HEK293 (cell line): ENCODE measurements around the gene RAB17.

ENCODE experiments used
- CTCF ChIA-PET: fragments of 350-600 bp; formaldehyde crosslinking; extraction: SDS; loops from one replicate; lab custom pipeline; 2021; ENCODE audit warnings: antibody characterized with exemption; lab: Yijun Ruan, JAX
- POLR2A ChIA-PET: fragments of 300-600 bp; formaldehyde crosslinking; extraction: SDS; loops from one replicate; lab custom pipeline; 2020; ENCODE audit warnings: antibody characterized with exemption, inconsistent platforms; lab: Yijun Ruan, JAX
- H3K27ac ChIP-seq: fragments of 200-500 bp; sonication (Bioruptor generic); 2 replicates; pipeline ENCODE4 v1.5.1; 2014; ENCODE audit warnings: low read depth, low read length, control low read depth, inconsistent platforms; ENCODE audit errors: extremely low read depth
- H3K36me3 ChIP-seq, 2 experiments: fragments of 200-500 bp in 1 of 2; sonication (Bioruptor generic) in 1 of 2; 1 replicate in 1 of 2; 2 replicates in 1 of 2; pipeline ENCODE4 v1.5.1; 2014 to 2017; ENCODE audit warnings: inconsistent platforms in 2 of 2, low read length in 2 of 2; ENCODE audit not compliant: control insufficient read depth in 2 of 2, insufficient read depth in 1 of 2
- H3K4me1 ChIP-seq: fragments of 200-500 bp; sonication (Bioruptor generic); 2 replicates; pipeline ENCODE4 v1.5.1; 2014; ENCODE audit warnings: mild to moderate bottlenecking, low read length, inconsistent platforms; ENCODE audit not compliant: control insufficient read depth, insufficient read depth
- H3K4me3 ChIP-seq: 2 replicates; pipeline ENCODE4 v1.5.1; 2011; ENCODE audit warnings: low read depth, mild to moderate bottlenecking, control low read depth, low read length, moderate library complexity
- H3K9me3 ChIP-seq: fragments of 200-500 bp; sonication (Bioruptor generic); 2 replicates; pipeline ENCODE4 v1.5.1; 2014; ENCODE audit warnings: low read depth, low read length, inconsistent platforms; ENCODE audit not compliant: control insufficient read depth, insufficient read depth
- GLI2 ChIP-seq: fragments of 450-650 bp; formaldehyde crosslinking; IDR thresholded peaks from 2 replicates; pipeline ENCODE4; 2017; ENCODE audit warnings: missing biosample characterization, missing genetic modification characterization, low read depth, borderline replicate concordance
- GLIS1 ChIP-seq: fragments of 450-650 bp; formaldehyde crosslinking; IDR thresholded peaks from 2 replicates; pipeline ENCODE4 v1.5.1; 2016; ENCODE audit warnings: missing biosample characterization, missing genetic modification characterization
- KLF10 ChIP-seq: fragments of 450-650 bp; IDR thresholded peaks from 2 replicates; pipeline ENCODE4 v1.5.1; 2018; ENCODE audit warnings: missing biosample characterization, mild to moderate bottlenecking, missing genetic modification characterization
- KLF17 ChIP-seq: fragments of 450-650 bp; formaldehyde crosslinking; IDR thresholded peaks from 2 replicates; pipeline ENCODE4 v1.5.1; 2016; ENCODE audit warnings: missing biosample characterization, missing genetic modification characterization
- MYNN ChIP-seq: fragments of 450-650 bp; formaldehyde crosslinking; IDR thresholded peaks from 2 replicates; pipeline ENCODE4 v1.5.1; 2016; ENCODE audit warnings: missing biosample characterization, missing genetic modification characterization, borderline replicate concordance
- OSR2 ChIP-seq: fragments of 450-650 bp; formaldehyde crosslinking; IDR thresholded peaks from 2 replicates; pipeline ENCODE4 v1.5.1; 2016; ENCODE audit warnings: missing biosample characterization, missing genetic modification characterization
- SALL2 ChIP-seq: fragments of 450-650 bp; formaldehyde crosslinking; IDR thresholded peaks from 2 replicates; pipeline ENCODE4 v1.5.0; 2017; ENCODE audit warnings: missing biosample characterization, mild to moderate bottlenecking, missing genetic modification characterization, borderline replicate concordance
- SP2 ChIP-seq: fragments of 450-650 bp; formaldehyde crosslinking; IDR thresholded peaks from 2 replicates; pipeline ENCODE4 v1.5.1; 2016; ENCODE audit warnings: missing biosample characterization, missing genetic modification characterization
- YY2 ChIP-seq: fragments of 450-650 bp; formaldehyde crosslinking; IDR thresholded peaks from 2 replicates; pipeline ENCODE4 v1.5.1; 2016; ENCODE audit warnings: missing biosample characterization, missing genetic modification characterization
- ZBTB26 ChIP-seq: fragments of 450-650 bp; formaldehyde crosslinking; optimal IDR thresholded peaks from 2 replicates; pipeline ENCODE3; 2016; ENCODE audit warnings: missing biosample characterization, mild to moderate bottlenecking, missing genetic modification characterization
- ZBTB8A ChIP-seq: fragments of 450-650 bp; formaldehyde crosslinking; IDR thresholded peaks from 2 replicates; pipeline ENCODE4 v1.5.1; 2016; ENCODE audit warnings: missing biosample characterization, missing genetic modification characterization
- ZNF138 ChIP-seq: fragments of 450-650 bp; formaldehyde crosslinking; IDR thresholded peaks from 2 replicates; pipeline ENCODE4 v1.5.1; 2016; ENCODE audit warnings: missing biosample characterization, missing genetic modification characterization, borderline replicate concordance
- ZNF155 ChIP-seq: fragments of 450-650 bp; formaldehyde crosslinking; IDR thresholded peaks from 2 replicates; pipeline ENCODE4 v1.5.1; 2016; ENCODE audit warnings: missing biosample characterization, missing genetic modification characterization
- ZNF169 ChIP-seq: fragments of 450-650 bp; formaldehyde crosslinking; IDR thresholded peaks from 2 replicates; pipeline ENCODE4 v1.5.1; 2016; ENCODE audit warnings: missing biosample characterization, missing genetic modification characterization
- ZNF175 ChIP-seq: fragments of 450-650 bp; formaldehyde crosslinking; IDR thresholded peaks from 2 replicates; pipeline ENCODE4 v1.5.1; 2016; ENCODE audit warnings: missing biosample characterization, missing genetic modification characterization
- ZNF2 ChIP-seq: fragments of 450-650 bp; formaldehyde crosslinking; IDR thresholded peaks from 2 replicates; pipeline ENCODE4 v1.5.1; 2016; ENCODE audit warnings: missing biosample characterization, missing genetic modification characterization
- ZNF404 ChIP-seq: fragments of 450-650 bp; formaldehyde crosslinking; IDR thresholded peaks from 2 replicates; pipeline ENCODE4 v1.5.1; 2017; ENCODE audit warnings: missing biosample characterization, missing genetic modification characterization
- ZNF426 ChIP-seq: fragments of 450-650 bp; formaldehyde crosslinking; IDR thresholded peaks from 2 replicates; pipeline ENCODE4 v1.5.1; 2017; ENCODE audit warnings: missing biosample characterization, missing genetic modification characterization, mild to moderate bottlenecking, inconsistent platforms, moderate library complexity
- ZNF433 ChIP-seq: fragments of 450-650 bp; formaldehyde crosslinking; IDR thresholded peaks from 2 replicates; pipeline ENCODE4 v1.5.1; 2016; ENCODE audit warnings: missing biosample characterization, missing genetic modification characterization, low read depth
- ZNF549 ChIP-seq: fragments of 450-650 bp; IDR thresholded peaks from 2 replicates; pipeline ENCODE4 v1.5.1; 2018; ENCODE audit warnings: missing biosample characterization, missing genetic modification characterization, mild to moderate bottlenecking, inconsistent platforms, moderate library complexity
- ZNF585B ChIP-seq: fragments of 450-650 bp; formaldehyde crosslinking; IDR thresholded peaks from 2 replicates; pipeline ENCODE4 v1.5.1; 2016; ENCODE audit warnings: missing biosample characterization, missing genetic modification characterization
- ZNF664 ChIP-seq: fragments of 450-650 bp; formaldehyde crosslinking; IDR thresholded peaks from 2 replicates; pipeline ENCODE4 v1.5.1; 2016; ENCODE audit warnings: missing biosample characterization, missing genetic modification characterization
- ZSCAN5A ChIP-seq: fragments of 450-650 bp; formaldehyde crosslinking; IDR thresholded peaks from 2 replicates; pipeline ENCODE4 v1.5.1; 2016; ENCODE audit warnings: missing biosample characterization, missing genetic modification characterization
- TF ChIP-seq, protein P1 (sequence below): fragments of 450-650 bp; formaldehyde crosslinking; conservative IDR thresholded peaks from 2 replicates; pipeline ENCODE4 v1.5.1; 2016; ENCODE audit warnings: low read depth, missing biosample characterization, missing genetic modification characterization

The RAB17 gene

DNA sequence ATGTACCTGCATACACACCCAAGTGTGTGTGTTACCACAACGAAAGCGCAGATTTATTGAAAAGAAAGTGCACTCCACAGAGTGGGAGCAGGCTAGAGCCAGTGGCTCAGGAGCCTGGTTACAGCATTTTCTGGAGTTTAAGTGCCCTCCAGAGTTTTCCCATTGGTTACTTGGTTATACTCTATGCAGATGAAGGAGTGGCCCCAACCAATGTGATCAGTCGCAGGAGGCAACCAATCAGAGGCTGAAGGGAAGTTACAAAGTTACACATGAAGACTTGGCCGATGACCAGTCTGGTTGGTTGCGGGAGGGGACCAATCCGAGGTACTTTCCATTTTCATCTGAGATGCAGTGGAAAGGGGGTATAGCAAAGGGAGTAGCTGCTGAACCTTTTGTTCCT is 37.6 kb downstream of the RAB17 start:
- H3K4me1 ChIP-seq, result no peaks in the 10 kb centered on the region
- H3K36me3 ChIP-seq, result no peaks in the 10 kb centered on the region
- TF ChIP-seq ZNF585B (no peak), ZNF169 (no peak), SALL2 (no peak), ZNF404 (no peak), GLIS1 (tag by site-specific recombination) (no peak), KLF17 (tag by site-specific recombination) (no peak), ZNF2 (tag by site-specific recombination) (no peak), GLI2 (no peak), ZBTB8A (tag by site-specific recombination) (no peak), ZSCAN5A (tag by site-specific recombination) (no peak), ZNF175 (tag by site-specific recombination) (no peak), ZNF155 (tag by site-specific recombination) (no peak), SP2 (tag by site-specific recombination) (no peak), ZNF138 (no peak), ZNF433 (no peak), ZBTB26 (tag by site-specific recombination) (no peak)
- TF ChIP-seq, protein P1, sequence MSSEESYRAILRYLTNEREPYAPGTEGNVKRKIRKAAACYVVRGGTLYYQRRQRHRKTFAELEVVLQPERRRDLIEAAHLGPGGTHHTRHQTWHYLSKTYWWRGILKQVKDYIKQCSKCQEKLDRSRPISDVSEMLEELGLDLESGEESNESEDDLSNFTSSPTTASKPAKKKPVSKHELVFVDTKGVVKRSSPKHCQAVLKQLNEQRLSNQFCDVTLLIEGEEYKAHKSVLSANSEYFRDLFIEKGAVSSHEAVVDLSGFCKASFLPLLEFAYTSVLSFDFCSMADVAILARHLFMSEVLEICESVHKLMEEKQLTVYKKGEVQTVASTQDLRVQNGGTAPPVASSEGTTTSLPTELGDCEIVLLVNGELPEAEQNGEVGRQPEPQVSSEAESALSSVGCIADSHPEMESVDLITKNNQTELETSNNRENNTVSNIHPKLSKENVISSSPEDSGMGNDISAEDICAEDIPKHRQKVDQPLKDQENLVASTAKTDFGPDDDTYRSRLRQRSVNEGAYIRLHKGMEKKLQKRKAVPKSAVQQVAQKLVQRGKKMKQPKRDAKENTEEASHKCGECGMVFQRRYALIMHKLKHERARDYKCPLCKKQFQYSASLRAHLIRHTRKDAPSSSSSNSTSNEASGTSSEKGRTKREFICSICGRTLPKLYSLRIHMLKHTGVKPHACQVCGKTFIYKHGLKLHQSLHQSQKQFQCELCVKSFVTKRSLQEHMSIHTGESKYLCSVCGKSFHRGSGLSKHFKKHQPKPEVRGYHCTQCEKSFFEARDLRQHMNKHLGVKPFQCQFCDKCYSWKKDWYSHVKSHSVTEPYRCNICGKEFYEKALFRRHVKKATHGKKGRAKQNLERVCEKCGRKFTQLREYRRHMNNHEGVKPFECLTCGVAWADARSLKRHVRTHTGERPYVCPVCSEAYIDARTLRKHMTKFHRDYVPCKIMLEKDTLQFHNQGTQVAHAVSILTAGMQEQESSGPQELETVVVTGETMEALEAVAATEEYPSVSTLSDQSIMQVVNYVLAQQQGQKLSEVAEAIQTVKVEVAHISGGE (tag by site-specific recombination), result no peak
- TF ChIP-seq, all 188 proteins: peak for 0
- Histone ChIP-seq H3K9me3 (no peaks in the 10 kb centered on the region), H3K27ac (no peak overlapping the region), H3K4me3 (no peak overlapping the region)
- CTCF ChIA-PET, result no interaction called here
- POLR2A ChIA-PET, result no interaction called here

DNA sequence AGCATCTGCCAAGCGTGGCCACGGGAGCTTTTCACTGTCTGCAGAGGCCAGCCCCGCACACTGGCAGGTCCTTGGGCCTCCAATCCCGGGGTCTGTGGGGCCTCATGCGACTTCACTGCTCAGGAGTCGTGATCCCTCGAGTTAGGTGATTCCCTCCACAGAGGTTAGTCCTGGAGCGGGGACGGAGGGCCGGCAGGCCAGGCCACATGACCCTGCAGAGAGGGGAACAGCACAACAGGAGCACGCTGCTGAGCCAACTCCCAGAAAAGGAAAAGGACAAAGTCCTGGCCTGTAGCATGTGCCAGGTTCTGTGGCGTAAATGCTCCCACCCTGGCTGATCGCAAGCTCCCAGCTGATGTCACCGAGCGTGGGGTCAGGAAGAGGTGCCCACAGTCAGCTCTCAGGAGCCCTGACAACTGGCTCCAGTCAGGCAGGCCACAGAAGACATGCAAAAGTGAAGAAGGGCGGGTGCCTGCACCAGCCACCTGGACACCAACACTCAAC is 39.4 kb downstream of the RAB17 start:
- ChIA-PET POLR2A (no interaction called here), CTCF (no interaction called here)
- no peaks in the 10 kb centered on the region for H3K36me3 ChIP-seq
- H3K4me1 ChIP-seq, result no peaks in the 10 kb centered on the region
- no peak overlapping the region for H3K27ac ChIP-seq
- no peak overlapping the region for H3K4me3 ChIP-seq
- H3K9me3 ChIP-seq, result no peaks in the 10 kb centered on the region
- no peak for TF ChIP-seq ZNF426 (tag by site-specific recombination)
- no peak for TF ChIP-seq ZNF664 (tag by site-specific recombination)
- TF ChIP-seq YY2 (tag by site-specific recombination), result no peak
- no peak for TF ChIP-seq KLF10
- no peak for TF ChIP-seq MYNN (tag by site-specific recombination)
- no peak for TF ChIP-seq SALL2
- TF ChIP-seq OSR2 (tag by site-specific recombination), result no peak
- no peak for TF ChIP-seq ZNF549 (tag by site-specific recombination)
